DOHH2 (cell line): Measurements from ENCODE around the gene ERN1.

ENCODE experiments used
- EZH2phosphoT487 ChIP-seq: fragments of 200-600 bp; sonication (generic); IDR thresholded peaks from 2 replicates; pipeline ENCODE4 v1.6.1; 2017; ENCODE audit warnings: borderline replicate concordance, mild to moderate bottlenecking, antibody characterized with exemption, low read length, moderate library complexity, mixed read lengths
- TF ChIP-seq, protein P1 (sequence below): fragments of 200-600 bp; sonication (generic); IDR thresholded peaks from one replicate; pipeline ENCODE4 v1.5.1; 2014; ENCODE audit warnings: antibody characterized with exemption, mild to moderate bottlenecking, low read depth, low read length; ENCODE audit not compliant: poor library complexity, severe bottlenecking

DNA sequence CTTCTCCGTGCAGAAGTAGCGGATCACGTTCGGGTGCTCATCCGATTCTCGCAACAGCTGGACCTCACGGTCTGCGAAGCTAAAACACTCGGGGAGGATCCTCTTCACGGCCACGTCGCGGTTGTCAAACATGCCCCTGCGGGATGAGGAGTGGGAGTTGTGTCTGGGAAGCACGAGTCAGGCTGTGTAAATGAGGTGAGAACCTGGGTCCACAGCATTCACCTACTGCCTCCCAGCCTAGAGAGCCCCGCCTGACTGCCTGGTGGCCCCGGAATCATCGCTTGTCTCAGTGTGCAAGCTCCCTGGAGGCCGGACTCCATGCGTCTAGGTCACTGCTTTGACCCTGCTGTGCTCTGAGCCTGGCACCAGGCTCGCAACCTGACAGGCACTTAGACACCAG, 75.6 kb downstream of the ERN1 start:
- TF ChIP-seq, protein P1, sequence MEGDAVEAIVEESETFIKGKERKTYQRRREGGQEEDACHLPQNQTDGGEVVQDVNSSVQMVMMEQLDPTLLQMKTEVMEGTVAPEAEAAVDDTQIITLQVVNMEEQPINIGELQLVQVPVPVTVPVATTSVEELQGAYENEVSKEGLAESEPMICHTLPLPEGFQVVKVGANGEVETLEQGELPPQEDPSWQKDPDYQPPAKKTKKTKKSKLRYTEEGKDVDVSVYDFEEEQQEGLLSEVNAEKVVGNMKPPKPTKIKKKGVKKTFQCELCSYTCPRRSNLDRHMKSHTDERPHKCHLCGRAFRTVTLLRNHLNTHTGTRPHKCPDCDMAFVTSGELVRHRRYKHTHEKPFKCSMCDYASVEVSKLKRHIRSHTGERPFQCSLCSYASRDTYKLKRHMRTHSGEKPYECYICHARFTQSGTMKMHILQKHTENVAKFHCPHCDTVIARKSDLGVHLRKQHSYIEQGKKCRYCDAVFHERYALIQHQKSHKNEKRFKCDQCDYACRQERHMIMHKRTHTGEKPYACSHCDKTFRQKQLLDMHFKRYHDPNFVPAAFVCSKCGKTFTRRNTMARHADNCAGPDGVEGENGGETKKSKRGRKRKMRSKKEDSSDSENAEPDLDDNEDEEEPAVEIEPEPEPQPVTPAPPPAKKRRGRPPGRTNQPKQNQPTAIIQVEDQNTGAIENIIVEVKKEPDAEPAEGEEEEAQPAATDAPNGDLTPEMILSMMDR, result no peak
- no peak for TF ChIP-seq EZH2phosphoT487
